ENCODE data around the gene DHRS13. TPM values are rescaled to one million over a fixed set of nuclear protein-coding genes. Genes with fewer than 3 reads are reported as not detected.

The DHRS13 gene
- total and polyA plus RNA-seq, 10 of the 15 experiments (the other 5 are each of a cell fraction or from before 2014, with no cell fraction given): 0.18 to 55.2 (median 31.3) TPM; not detected in 1

DNA sequence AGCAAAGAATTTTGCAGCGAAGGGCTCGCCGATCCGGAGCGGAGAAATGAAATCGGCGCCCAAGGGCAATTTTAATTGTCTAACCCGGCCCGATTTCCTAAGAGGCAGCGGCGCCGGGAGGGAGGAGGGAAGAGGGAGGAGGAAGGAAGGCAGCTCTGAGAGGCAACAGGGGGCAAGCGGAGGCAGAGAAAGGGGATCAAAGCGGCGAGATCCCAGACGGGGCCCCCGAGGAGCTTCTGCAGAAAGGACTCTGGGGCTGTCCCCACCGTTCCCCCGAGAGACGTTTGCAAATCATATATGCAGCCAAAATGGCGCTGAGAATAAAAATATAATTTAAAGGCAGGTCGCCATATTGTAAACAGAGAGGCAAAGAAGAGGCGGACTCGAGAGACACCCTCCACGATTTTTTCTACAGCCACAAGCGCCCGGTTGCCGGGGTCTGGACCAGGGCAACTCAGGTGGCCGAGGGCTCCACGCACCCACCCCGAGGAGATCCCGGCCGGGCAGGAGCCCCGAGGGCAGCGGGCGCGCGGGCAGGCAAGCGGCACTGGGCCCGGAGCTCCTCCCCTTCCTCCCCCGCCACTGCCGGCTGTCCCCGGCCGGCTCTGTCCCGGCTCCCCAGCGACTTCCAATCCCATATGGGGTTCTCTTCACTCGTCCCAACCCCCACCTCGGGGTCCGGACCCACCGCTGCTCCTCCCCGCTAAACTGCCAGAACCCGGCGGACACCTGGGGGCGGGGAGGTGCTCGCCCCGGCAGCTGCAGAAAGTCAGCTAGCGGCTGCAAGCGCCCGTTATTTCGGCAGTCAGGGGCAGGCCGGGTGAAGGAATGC lies 46.5 kb upstream of the DHRS13 start (continued):
- TF ChIP-seq, protein P1, sequence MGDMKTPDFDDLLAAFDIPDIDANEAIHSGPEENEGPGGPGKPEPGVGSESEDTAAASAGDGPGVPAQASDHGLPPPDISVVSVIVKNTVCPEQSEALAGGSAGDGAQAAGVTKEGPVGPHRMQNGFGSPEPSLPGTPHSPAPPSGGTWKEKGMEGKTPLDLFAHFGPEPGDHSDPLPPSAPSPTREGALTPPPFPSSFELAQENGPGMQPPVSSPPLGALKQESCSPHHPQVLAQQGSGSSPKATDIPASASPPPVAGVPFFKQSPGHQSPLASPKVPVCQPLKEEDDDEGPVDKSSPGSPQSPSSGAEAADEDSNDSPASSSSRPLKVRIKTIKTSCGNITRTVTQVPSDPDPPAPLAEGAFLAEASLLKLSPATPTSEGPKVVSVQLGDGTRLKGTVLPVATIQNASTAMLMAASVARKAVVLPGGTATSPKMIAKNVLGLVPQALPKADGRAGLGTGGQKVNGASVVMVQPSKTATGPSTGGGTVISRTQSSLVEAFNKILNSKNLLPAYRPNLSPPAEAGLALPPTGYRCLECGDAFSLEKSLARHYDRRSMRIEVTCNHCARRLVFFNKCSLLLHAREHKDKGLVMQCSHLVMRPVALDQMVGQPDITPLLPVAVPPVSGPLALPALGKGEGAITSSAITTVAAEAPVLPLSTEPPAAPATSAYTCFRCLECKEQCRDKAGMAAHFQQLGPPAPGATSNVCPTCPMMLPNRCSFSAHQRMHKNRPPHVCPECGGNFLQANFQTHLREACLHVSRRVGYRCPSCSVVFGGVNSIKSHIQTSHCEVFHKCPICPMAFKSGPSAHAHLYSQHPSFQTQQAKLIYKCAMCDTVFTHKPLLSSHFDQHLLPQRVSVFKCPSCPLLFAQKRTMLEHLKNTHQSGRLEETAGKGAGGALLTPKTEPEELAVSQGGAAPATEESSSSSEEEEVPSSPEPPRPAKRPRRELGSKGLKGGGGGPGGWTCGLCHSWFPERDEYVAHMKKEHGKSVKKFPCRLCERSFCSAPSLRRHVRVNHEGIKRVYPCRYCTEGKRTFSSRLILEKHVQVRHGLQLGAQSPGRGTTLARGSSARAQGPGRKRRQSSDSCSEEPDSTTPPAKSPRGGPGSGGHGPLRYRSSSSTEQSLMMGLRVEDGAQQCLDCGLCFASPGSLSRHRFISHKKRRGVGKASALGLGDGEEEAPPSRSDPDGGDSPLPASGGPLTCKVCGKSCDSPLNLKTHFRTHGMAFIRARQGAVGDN (IDR thresholded peaks at IDR 0.05): no peak
- TF ChIP-seq ZSCAN29 (IDR thresholded peaks at IDR 0.05) (no peak), BCL11A (IDR thresholded peaks at IDR 0.05; ENCODE audit: low read depth, low read length) (no peak), ATF7 (IDR thresholded peaks at IDR 0.05; ENCODE audit: low read depth) (no peak)

DNA sequence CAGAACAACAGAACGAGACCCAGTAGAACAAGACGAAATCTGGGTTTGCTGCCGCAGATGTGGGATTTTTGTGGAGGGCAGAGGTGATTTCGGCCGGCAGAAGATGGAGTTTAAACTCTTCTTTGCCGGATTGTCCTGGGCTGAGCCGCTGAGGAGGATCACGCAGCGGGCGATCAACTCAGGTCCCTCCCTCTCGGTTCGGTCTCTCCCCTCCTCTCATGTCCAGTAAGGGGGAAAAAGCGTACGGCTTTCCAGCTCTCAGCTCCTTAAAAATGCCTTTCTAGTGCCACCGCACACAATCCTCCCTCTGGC lies 46.0 kb upstream of the DHRS13 start:
- peak overlapping the region; percentile 92 for H3K4me3 ChIP-seq
- in situ Hi-C loops (cut with MboI): no loop called here
- ChIA-PET RAD21 (ENCODE audit: unreplicated experiment) (interaction anchor here (2.3 to 2.9 kb wide), 2 partner anchors 49 to 222 kb away, joined by 21 to 27 read pairs; partner anchors contain the start of genes FLOT2 and TLCD1), CTCF (interaction anchor here (1.3 to 3.8 kb wide), 8 partner anchors 11 to 222 kb away, joined by 4 to 22 read pairs (median 7); partner anchors contain the start of genes DHRS13 and TLCD1), SMC1A (ENCODE audit: uncharacterized antibody, unreplicated experiment) (interaction anchor here (1.0 to 3.0 kb wide), 8 partner anchors 12 to 210 kb away, joined by 3 to 11 read pairs (median 6); partner anchors contain the start of gene FLOT2), POLR2A (interaction anchor here (1.1 to 2.9 kb wide), 7 partner anchors 51 to 304 kb away, joined by 4 to 19 read pairs (median 7); partner anchors contain the start of genes BLTP2, FLOT2, NEK8 and RPL23A)
- WGBS (ENCODE audit: insufficient coverage, insufficient replicate concordance, low lambda C conversion rate, missing lambda C conversion rate): under 1% methylated on average over 15 of the region's 15 CpGs
- peaks cover 72% of the 10 kb centered on the region for H3K79me2 ChIP-seq (ENCODE audit: control insufficient read depth, insufficient read depth, low read length)
- DNase-seq (ENCODE audit: low read depth, low spot score) (no peak), FAIRE-seq (no peak), ATAC-seq (no peak)
- H3K9me3 ChIP-seq (replicated peaks; ENCODE audit: control insufficient read depth, insufficient read depth, low read length): no peaks in the 10 kb centered on the region
- TSS peak; percentile 49 for BruUV-seq (replicated peaks)
- peak overlapping the region; percentile 85 for H3K9ac ChIP-seq (ENCODE audit: control insufficient read depth, insufficient read depth, low read length)
- no peak for TF ChIP-seq TBL1XR1 (IDR thresholded peaks at IDR 0.05; ENCODE audit: low read depth, low read length)
- TF ChIP-seq MTA3 (IDR thresholded peaks at IDR 0.05; ENCODE audit: borderline replicate concordance, low read length): no peak
- TF ChIP-seq, protein P2, sequence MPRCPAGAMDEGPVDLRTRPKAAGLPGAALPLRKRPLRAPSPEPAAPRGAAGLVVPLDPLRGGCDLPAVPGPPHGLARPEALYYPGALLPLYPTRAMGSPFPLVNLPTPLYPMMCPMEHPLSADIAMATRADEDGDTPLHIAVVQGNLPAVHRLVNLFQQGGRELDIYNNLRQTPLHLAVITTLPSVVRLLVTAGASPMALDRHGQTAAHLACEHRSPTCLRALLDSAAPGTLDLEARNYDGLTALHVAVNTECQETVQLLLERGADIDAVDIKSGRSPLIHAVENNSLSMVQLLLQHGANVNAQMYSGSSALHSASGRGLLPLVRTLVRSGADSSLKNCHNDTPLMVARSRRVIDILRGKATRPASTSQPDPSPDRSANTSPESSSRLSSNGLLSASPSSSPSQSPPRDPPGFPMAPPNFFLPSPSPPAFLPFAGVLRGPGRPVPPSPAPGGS (IDR thresholded peaks at IDR 0.05; ENCODE audit: borderline replicate concordance, insufficient read depth, low read depth, low read length, poor library complexity, severe bottlenecking): no peak
- no peak for TF ChIP-seq CBX3 (IDR thresholded peaks at IDR 0.05; ENCODE audit: borderline replicate concordance, low read depth)
- no peak for TF ChIP-seq NFXL1 (IDR thresholded peaks at IDR 0.05; ENCODE audit: borderline replicate concordance)
- peak overlapping the region; percentile 64 for H3K27ac ChIP-seq (ENCODE audit: control insufficient read depth, insufficient read depth)
- H4K20me1 ChIP-seq (ENCODE audit: control insufficient read depth, insufficient read depth): no peaks in the 10 kb centered on the region
- no peaks in the 10 kb centered on the region for H3K27me3 ChIP-seq (replicated peaks in 1 of 2; ENCODE audit: control insufficient read depth in 2 of 2, insufficient read depth in 2 of 2, low read length in 1 of 2)
- intact Hi-C loops (cut with micrococcal nuclease; ENCODE audit: unreplicated experiment): no loop called here
- peaks cover 17% of the 10 kb centered on the region for H3K4me1 ChIP-seq (ENCODE audit: control insufficient read depth, insufficient read depth, low read length)
- H2AFZ ChIP-seq (ENCODE audit: control insufficient read depth, low read depth, low read length): no peak overlapping the region
- peak overlapping the region; percentile 81 for H3K4me2 ChIP-seq (ENCODE audit: control insufficient read depth, insufficient read depth)
- no peaks in the 10 kb centered on the region; a peak in 2 of 4 replicates for H3K36me3 ChIP-seq (ENCODE audit: control insufficient read depth in 2 of 2, insufficient read depth in 2 of 2, low read length in 1 of 2)

Measured in GM12878 (cell line).